SK-N-SH treated with all-trans-retinoic acid at 6 μM for 48 hours (cell line): ENCODE measurements around the gene LRRK1.

Experiments
- ARNTL ChIP-seq: fragments of 450-650 bp; formaldehyde crosslinking; IDR thresholded peaks from 2 replicates; pipeline ENCODE4 v1.5.0; 2020; ENCODE audit warnings: low read depth, mild to moderate bottlenecking, moderate library complexity, borderline replicate concordance
- ISL1 ChIP-seq: fragments of 250-450 bp; sonication (Bioruptor Pico); IDR thresholded peaks from 2 replicates; pipeline ENCODE4 v2.1.2; 2022; ENCODE audit warnings: mild to moderate bottlenecking, moderate library complexity
- OSR1 ChIP-seq: fragments of 250-450 bp; sonication (Bioruptor Pico); IDR thresholded peaks from 2 replicates; pipeline ENCODE4 v1.8.0; 2022; ENCODE audit warnings: moderate library complexity, mild to moderate bottlenecking, inconsistent platforms
- ZFP3 ChIP-seq: fragments of 250-450 bp; sonication (Bioruptor Pico); IDR thresholded peaks from 2 replicates; pipeline ENCODE4 v1.5.0; 2020; ENCODE audit warnings: mild to moderate bottlenecking, moderate library complexity
- ZNF8 ChIP-seq: fragments of 450-650 bp; formaldehyde crosslinking; IDR thresholded peaks from 2 replicates; pipeline ENCODE4 v1.5.0; 2020; ENCODE audit warnings: mild to moderate bottlenecking, moderate library complexity
- TF ChIP-seq, protein P1 (sequence below): fragments of 250-450 bp; sonication (Bioruptor Pico); IDR thresholded peaks from 2 replicates; pipeline ENCODE4 v1.8.0; 2020; ENCODE audit warnings: mild to moderate bottlenecking, moderate library complexity, borderline replicate concordance
- TF ChIP-seq, protein P2 (sequence below): fragments of 250-450 bp; sonication (Bioruptor Pico); IDR thresholded peaks from 2 replicates; pipeline ENCODE4 v1.5.1; 2021; ENCODE audit warnings: mild to moderate bottlenecking, moderate library complexity
- TF ChIP-seq, protein P3 (sequence below): fragments of 250-450 bp; sonication (Bioruptor Pico); IDR thresholded peaks from 2 replicates; pipeline ENCODE4 v1.5.1; 2020; ENCODE audit warnings: low read depth, mild to moderate bottlenecking, moderate library complexity

DNA sequence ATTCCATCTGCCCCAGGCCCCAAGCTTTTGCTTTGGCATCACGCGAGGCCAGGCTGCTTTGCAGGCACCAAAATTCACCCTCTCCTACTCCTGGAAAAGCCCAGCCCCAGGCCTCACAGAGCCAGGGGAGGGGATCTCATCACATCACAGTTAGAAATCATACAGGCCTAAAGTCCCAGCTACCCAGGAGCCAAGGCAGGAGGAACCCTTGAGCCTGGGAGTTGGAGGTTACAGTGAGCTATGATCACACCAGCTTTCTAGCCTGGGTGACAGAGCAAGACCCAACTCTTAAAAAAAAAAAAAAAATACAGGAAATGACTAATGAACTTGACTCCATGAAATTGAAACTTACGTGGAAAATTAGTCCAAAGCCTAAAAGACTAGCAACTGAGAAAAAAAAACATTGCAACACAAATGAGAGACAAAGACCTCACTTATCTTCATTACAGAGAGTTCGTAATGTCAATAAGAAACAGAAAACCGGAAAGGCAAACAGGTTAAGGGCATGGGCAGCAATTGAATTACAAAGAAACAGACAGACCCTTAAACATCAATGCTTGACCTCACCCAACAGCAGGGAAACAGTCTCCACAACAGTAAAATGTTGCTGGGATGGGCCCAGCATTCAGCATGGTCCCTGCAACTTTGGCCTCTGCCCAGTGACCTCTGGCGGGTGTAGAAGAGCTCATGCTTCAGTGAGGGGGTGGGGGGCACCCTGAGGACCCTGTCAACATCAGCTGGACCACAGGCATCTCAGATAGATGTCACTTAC is 151.5 kb downstream of the LRRK1 start:
- TF ChIP-seq ARNTL (CRISPR knock-in tag) = no peak
- TF ChIP-seq, protein P1, sequence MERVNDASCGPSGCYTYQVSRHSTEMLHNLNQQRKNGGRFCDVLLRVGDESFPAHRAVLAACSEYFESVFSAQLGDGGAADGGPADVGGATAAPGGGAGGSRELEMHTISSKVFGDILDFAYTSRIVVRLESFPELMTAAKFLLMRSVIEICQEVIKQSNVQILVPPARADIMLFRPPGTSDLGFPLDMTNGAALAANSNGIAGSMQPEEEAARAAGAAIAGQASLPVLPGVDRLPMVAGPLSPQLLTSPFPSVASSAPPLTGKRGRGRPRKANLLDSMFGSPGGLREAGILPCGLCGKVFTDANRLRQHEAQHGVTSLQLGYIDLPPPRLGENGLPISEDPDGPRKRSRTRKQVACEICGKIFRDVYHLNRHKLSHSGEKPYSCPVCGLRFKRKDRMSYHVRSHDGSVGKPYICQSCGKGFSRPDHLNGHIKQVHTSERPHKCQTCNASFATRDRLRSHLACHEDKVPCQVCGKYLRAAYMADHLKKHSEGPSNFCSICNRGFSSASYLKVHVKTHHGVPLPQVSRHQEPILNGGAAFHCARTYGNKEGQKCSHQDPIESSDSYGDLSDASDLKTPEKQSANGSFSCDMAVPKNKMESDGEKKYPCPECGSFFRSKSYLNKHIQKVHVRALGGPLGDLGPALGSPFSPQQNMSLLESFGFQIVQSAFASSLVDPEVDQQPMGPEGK (CRISPR knock-in tag) = no peak
- TF ChIP-seq, protein P2, sequence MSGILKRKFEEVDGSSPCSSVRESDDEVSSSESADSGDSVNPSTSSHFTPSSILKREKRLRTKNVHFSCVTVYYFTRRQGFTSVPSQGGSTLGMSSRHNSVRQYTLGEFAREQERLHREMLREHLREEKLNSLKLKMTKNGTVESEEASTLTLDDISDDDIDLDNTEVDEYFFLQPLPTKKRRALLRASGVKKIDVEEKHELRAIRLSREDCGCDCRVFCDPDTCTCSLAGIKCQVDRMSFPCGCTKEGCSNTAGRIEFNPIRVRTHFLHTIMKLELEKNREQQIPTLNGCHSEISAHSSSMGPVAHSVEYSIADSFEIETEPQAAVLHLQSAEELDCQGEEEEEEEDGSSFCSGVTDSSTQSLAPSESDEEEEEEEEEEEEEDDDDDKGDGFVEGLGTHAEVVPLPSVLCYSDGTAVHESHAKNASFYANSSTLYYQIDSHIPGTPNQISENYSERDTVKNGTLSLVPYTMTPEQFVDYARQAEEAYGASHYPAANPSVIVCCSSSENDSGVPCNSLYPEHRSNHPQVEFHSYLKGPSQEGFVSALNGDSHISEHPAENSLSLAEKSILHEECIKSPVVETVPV (CRISPR knock-in tag) = no peak
- no peak for TF ChIP-seq ZFP3 (CRISPR knock-in tag)
- TF ChIP-seq OSR1 (CRISPR knock-in tag) = no peak
- TF ChIP-seq ISL1 = no peak
- TF ChIP-seq ZNF8 (CRISPR knock-in tag) = no peak
- TF ChIP-seq, protein P3, sequence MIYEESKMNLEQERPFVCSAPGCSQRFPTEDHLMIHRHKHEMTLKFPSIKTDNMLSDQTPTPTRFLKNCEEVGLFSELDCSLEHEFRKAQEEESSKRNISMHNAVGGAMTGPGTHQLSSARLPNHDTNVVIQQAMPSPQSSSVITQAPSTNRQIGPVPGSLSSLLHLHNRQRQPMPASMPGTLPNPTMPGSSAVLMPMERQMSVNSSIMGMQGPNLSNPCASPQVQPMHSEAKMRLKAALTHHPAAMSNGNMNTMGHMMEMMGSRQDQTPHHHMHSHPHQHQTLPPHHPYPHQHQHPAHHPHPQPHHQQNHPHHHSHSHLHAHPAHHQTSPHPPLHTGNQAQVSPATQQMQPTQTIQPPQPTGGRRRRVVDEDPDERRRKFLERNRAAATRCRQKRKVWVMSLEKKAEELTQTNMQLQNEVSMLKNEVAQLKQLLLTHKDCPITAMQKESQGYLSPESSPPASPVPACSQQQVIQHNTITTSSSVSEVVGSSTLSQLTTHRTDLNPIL (CRISPR knock-in tag) = no peak
